Erythroblast (primary cell): ENCODE results near the gene MAVS.
"Not testable (repeated sequence)": the region's sequence is repeated elsewhere in the genome, so short reads cannot be mapped to it uniquely, and the experiment has no call there.

Experiments used
- DNase-seq, 2 experiments: peaks; one replicate each; lab custom pipeline; 2025; lab: John Stamatoyannopoulos, UW
- GATA1 ChIP-seq: IDR thresholded peaks from 2 replicates; pipeline ENCODE4 v1.6.1; 2011; ENCODE audit warnings: low read depth, mild to moderate bottlenecking, control low read depth, low read length, moderate library complexity
- POLR2A ChIP-seq: IDR thresholded peaks from 2 replicates; pipeline ENCODE4 v1.6.1; 2011; ENCODE audit warnings: mild to moderate bottlenecking, low read length

MAVS gene

GRCh38 chr20:3890999-3891929, 44.6 kb downstream of the MAVS start:
- no peak for TF ChIP-seq GATA1
- TF ChIP-seq POLR2A: no peak
- peak in 1 of 2 experiments; percentile 44 for DNase-seq

- no peak for DNase-seq
- TF ChIP-seq GATA1: no peak
- TF ChIP-seq POLR2A: no peak
Observed at GRCh38 chr20:3894796-3895195, 48.2 kb downstream of the MAVS start.

- TF ChIP-seq POLR2A (no peak), GATA1 (no peak)
Observed at GRCh38 chr20:3896302-3896701, 49.7 kb downstream of the MAVS start.

GRCh38 chr20:3896853-3897583, 50.4 kb downstream of the MAVS start:
- no peak for TF ChIP-seq POLR2A
- no peak for TF ChIP-seq GATA1
- peak; percentile 77 to 80 for DNase-seq

More at GRCh38 chr20:3896302-3896701, 49.7 kb downstream of the MAVS start:
- no peak for DNase-seq

GRCh38 chr20:3898181-3898580, 51.5 kb downstream of the MAVS start:
- not testable (repeated sequence) for DNase-seq

- no peak for DNase-seq
- TF ChIP-seq GATA1 (no peak), POLR2A (no peak)
Observed at GRCh38 chr20:3898639-3899038, 52.0 kb downstream of the MAVS start.

- DNase-seq: no peak
- no peak for TF ChIP-seq GATA1
- TF ChIP-seq POLR2A: no peak
Observed at GRCh38 chr20:3900187-3900604, 53.6 kb downstream of the MAVS start.

- DNase-seq: no peak
Observed at GRCh38 chr20:3901028-3901705, 54.5 kb downstream of the MAVS start.

GRCh38 chr20:3901706-3902440, 55.2 kb downstream of the MAVS start:
- no peak for TF ChIP-seq POLR2A
- no peak for TF ChIP-seq GATA1
- no peak for DNase-seq

More at GRCh38 chr20:3901028-3901705, 54.5 kb downstream of the MAVS start:
- no peak for TF ChIP-seq POLR2A
- no peak for TF ChIP-seq GATA1

GRCh38 chr20:3902446-3902845, 55.8 kb downstream of the MAVS start:
- DNase-seq: no peak
- TF ChIP-seq GATA1 (no peak), POLR2A (no peak)

- TF ChIP-seq POLR2A: no peak
- no peak for TF ChIP-seq GATA1
Observed at GRCh38 chr20:3904224-3904623, 57.6 kb downstream of the MAVS start.

GRCh38 chr20:3904857-3905256, 58.2 kb downstream of the MAVS start:
- no peak for DNase-seq
- TF ChIP-seq POLR2A (no peak), GATA1 (no peak)

More at GRCh38 chr20:3904224-3904623, 57.6 kb downstream of the MAVS start:
- no peak for DNase-seq

GRCh38 chr20:3906744-3907721, 60.4 kb downstream of the MAVS start:
- not testable (repeated sequence) for DNase-seq
